Activated CD8-positive, alpha-beta memory T cell treated with anti-CD3 and anti-CD28 coated beads for 36 hours (primary cell): ENCODE data around the gene EVC. TPM values are rescaled to one million over a fixed set of nuclear protein-coding genes. Genes with fewer than 3 reads are reported as not detected.
"Not testable (repeated sequence)": the region's sequence is repeated elsewhere in the genome, so short reads cannot be mapped to it uniquely, and the experiment has no call there.

Experiments used
- CTCF ChIA-PET: fragments of 350-600 bp; sonication (Branson Sonifier 250); formaldehyde crosslinking; loops from one replicate; lab custom pipeline; 2021; ENCODE audit warnings: antibody characterized with exemption; lab: Charles Lee
- POLR2A ChIA-PET: fragments of 350-600 bp; sonication (Branson Sonifier 250); formaldehyde crosslinking; loops from one replicate; lab custom pipeline; 2021; ENCODE audit warnings: antibody characterized with exemption; lab: Charles Lee
- total RNA-seq, 2 experiments: library from RNA; stranded (reverse); gene quantifications; one replicate each; pipeline ENCODE4 v1.2.3, GENCODE V29; 2021

EVC gene
- total RNA-seq, 2 experiments from 2014 or later: 1.2 to 1.9 TPM

- ChIA-PET CTCF (no interaction called here), POLR2A (no interaction called here)
Observed at GRCh38 chr4:5854929-5855328, 143.9 kb downstream of the EVC start.

- CTCF ChIA-PET: not testable (repeated sequence)
Observed at GRCh38 chr4:5856362-5856761, 145.4 kb downstream of the EVC start.

GRCh38 chr4:5857199-5857598 is 146.2 kb downstream of the EVC start:
- CTCF ChIA-PET: no interaction called here
- POLR2A ChIA-PET: no interaction called here

More at GRCh38 chr4:5856362-5856761, 145.4 kb downstream of the EVC start:
- POLR2A ChIA-PET: not testable (repeated sequence)

- CTCF ChIA-PET: no interaction called here
- POLR2A ChIA-PET: no interaction called here
Observed at GRCh38 chr4:5858020-5858769, 147.2 kb downstream of the EVC start.

GRCh38 chr4:5863461-5864113 is 152.6 kb downstream of the EVC start:
- ChIA-PET POLR2A (no interaction called here), CTCF (no interaction called here)

Other genes starting within 250 kb of the EVC start
- under 1 TPM; 0.82 to 0.89 TPM for gene EVC2, start 2.6 kb upstream of the EVC start, total RNA-seq
- gene CRMP1, start 181.9 kb downstream of the EVC start, total RNA-seq: not detected